NOMO-1 treated with dmso at 0.1 percent for 144 hours (cell line): ENCODE measurements around the gene HNF1A.
"Not testable (repeated sequence)": the region's sequence is repeated elsewhere in the genome, so short reads cannot be mapped to it uniquely, and the experiment has no call there.

Experiments used
- DNase-seq: peaks from one replicate; lab custom pipeline; 2025; ENCODE audit not compliant: unreplicated experiment; lab: John Stamatoyannopoulos, UW

The HNF1A gene

DNA sequence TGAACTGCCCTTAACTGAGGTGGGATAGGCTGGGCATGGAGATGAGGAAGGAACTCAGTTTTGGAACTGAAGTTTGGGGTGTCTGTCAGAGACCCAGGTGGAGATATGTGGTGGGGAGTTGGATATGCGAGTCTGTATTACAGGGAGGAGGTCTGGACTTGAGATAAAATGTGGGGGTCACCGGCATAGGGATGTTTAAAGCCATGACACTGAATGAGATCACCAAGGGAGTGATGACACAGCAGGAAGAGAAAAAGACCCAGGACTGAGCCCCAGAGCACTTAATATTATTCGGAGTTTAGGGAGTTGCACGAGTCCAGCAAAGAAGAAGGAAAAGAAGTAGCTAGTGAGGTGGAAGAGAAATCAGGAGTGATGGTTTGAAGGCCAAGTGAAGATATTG is 64.7 kb downstream of the HNF1A start:
- no peak for DNase-seq

DNA sequence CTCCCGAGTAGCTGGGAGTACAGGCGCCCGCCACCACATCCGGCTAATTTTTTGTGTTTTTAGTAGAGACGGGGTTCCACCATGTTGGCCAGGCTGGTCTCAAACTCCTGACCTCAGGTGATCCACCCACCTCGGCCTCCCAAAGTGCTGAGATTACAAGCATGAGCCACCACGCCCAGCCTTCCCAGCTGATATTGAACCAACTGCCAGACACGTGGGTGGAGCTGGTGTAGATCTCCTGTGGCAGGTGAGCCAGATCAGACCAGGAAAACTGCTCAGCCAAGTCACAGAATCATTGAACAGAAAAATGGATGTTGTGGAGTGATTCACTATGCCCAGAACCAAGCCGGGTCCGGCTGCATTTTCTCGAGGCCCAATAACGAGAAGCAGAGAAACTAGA is 69.1 kb downstream of the HNF1A start:
- DNase-seq = not testable (repeated sequence)

DNA sequence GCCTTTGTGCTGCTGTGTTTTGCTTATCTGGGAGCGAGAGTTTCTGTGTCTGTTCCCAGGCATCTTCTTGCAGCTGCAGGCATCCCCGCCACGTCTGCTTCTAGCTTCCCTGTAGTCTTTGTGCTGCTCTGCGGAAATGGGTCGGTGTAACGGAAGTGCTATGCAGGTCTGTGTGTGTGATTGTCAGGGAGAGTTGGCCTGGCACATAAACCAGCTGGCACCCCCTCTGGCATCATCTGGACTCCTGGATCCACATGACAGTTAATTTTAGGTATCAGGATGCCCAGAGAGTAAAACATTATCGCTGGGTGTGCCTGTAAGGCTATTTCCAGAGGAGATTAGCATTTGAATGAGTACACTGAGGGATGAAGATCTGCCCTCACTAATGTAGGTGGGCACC is 70.1 kb downstream of the HNF1A start:
- DNase-seq = no peak

DNA sequence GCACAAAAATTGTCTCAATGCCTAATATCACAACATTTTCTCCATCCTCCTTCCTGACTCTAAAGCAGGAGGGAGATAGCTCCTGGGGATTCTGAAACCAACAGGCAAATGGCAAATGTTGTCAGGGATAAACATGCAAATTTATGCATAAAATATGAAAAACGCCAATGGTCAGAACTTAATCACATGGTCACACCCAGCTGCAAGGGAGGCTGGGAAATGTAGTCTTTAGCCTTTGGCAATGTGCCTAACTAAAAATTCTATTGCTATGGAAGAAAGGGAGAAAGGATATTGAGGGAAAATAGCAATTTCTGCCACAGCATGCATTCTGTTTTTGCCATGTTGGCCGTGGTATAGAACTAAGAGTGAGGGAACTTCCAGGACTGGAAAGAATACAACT is 72.4 kb downstream of the HNF1A start:
- DNase-seq = no peak
